NCI-H460 (cell line): ENCODE data around the gene MAP3K9. TPM values are rescaled to one million over a fixed set of nuclear protein-coding genes. Genes with fewer than 3 reads are reported as not detected.

Experiments
- DNase-seq: peaks from one replicate; pipeline ENCODE4 v3.0.0-alpha.2; 2016; ENCODE audit warnings: low read depth; ENCODE audit errors: extremely low read depth
- total RNA-seq: library from RNA; depleted of rRNA; stranded (reverse); fragments of >200 nt; shearing (Covaris generic); gene quantifications from 2 replicates; pipeline ENCODE4 v1.2.3, GENCODE V29; 2014; rRNA removed

MAP3K9 gene
- total RNA-seq, 1 experiment from 2014 or later, result 0.84 TPM

DNA sequence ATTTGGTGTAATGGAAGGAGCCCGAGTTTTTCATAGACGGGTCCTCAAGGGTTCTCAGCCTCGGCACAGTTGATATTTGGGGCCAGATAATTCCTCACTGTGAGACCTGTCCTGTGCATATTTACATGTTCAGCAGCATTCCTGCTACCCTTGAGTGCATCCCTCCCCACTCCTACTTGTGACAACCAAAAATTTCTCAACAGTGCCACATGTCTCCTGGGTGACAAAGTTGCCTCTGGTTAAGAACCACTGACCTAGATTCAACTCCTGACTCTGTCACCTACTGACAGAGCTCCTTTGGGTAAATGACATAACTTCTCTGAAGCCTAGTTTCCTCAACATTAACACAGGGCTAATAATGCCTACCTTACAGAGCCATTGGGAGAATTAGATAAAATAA is 107.2 kb downstream of the MAP3K9 start:
- DNase-seq, result no peak

DNA sequence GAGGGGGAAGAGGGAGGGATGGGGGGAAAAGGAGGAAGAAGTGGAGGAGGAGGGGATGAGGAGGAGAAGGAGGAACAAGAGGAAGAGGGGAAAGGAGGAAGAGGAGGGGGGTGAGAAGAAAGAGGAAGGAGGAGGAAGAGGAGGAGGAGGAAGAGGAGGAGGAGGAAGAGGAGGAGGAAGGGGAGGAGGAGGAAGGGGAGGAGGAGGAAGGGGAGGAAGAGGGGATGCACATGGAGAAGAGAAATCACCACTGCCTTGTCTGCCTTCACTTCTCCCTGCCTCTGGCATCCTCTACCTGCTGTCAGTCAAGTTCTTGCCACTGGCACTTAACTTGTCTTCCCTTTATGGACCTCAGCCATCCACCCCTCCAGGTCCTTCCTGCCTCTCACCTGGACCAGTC is 107.7 kb downstream of the MAP3K9 start:
- no peak for DNase-seq

DNA sequence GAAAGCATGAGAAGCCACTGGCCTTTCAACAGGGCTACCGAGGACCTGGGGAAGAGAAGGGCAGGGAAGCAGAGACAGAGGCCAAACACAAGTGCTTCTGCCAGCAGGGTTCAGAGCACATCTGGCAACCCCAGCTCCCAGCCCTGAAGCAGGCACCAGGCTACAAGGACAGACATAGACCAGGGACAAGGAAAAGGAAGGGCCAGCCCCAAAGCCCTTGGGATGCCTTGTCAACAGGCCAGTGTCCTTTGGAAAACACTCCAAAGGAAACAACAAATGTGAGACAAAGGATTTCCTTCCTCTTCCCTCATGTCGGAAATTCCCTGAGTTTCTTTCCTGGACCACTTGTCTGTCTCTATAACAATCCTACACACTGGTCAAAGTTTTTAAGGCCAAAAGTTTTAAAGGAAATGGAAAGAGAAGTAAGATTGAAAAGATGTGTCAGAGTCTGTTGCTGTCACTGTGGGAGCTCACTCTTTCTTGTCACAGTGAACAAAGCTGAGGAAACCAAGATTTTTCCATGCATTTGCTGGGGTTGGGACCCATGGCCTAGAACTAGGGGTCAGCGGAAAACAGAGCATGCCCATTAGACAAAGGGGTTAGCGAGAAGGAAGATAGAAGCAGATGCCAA is 108.2 kb downstream of the MAP3K9 start:
- DNase-seq, result no peak

DNA sequence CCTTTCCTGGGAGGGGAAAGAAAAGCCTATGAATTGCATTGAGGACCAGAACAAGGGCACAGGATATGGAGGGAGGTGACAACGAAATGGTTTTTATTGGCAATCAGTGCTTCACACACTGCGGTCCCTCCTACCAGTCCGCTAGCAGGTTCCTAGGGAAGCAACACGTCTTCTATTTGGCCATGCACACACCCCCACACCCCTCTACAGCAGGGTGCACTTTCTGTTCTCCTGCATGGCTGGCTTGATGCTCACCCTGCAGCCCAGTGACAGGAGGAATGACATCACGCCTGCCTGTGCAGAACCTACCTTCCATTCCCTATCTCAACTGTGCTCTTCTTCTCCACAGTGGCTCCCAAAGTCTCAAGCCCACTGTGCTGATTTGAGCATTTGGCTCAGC is 109.7 kb downstream of the MAP3K9 start:
- DNase-seq, result no peak

DNA sequence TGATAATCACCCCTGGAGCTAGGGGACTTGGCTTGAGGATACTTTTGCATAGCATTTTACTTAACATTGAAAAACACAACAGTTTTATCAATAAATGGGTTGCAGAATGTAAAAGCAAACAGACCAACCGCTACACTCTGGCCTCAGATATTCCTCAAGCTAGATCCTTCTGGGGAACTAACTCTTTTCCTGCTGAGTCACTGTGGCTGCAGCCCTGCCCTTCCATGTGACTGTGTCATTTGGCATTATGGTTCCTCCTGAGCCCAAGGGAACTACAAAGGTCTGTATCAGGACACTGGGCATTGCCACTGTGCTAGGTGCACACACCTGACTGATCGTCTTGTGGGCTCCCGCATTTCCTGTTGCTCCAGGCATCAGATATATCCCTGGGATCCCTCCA is 111.0 kb downstream of the MAP3K9 start:
- DNase-seq, result peak; percentile 71

DNA sequence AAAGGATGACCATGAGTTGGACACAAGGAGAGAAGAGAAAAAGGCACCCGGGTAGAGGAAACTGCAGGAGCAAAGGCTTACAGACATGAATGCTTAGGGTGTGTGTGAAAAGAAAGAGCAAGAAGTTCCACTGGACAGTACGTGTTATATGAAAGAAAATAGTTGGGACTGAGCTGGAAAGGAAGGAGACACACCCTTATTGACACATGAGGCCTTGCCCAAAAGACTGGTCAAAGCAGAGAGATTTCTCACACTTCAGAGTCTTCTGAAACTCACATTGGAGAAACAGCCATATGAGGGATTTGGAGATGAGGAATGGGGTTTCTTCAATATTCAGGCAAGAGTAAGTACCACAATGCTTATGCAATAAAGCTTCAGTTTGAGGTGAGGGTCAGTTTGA is 111.6 kb downstream of the MAP3K9 start:
- DNase-seq, result peak; percentile 69

DNA sequence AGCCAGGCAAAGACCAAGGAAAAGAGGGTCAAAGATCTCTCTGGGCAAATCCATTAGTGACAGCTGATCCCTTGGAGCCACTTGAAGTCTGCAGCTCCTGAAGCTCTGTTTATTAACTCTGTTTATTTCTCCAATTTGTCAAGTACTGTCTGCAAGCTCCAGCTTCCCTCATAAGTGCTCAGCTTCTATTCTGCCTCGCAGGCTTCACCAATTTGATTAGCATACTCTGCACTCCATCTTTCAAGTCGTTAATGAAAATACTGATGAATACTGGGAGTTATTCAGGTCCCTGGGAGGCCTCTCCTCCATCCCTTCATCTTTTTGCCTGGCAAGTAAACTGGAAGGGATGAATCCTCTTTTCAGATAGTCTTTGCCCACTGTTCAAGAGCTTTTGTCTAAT is 113.3 kb downstream of the MAP3K9 start:
- no peak for DNase-seq

DNA sequence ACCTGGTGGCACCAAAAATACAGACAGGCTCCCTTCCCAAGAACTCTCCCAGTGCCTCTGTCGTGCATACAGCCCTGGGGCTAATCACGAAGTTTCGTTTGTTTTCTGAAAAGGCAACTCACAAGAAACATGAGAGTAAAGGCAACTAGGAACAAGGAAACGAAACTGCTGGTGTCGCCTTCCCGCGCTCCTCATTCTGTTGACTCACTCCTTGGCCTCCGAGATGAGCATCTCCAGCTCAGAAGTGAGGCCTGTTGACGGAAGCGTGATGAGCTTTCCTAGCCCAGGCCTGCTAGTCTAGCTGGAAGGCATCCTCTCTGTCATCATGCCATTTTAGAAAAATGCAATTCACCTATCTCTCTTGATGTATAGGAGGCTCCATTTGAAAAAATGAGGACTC is 117.1 kb downstream of the MAP3K9 start:
- no peak for DNase-seq

DNA sequence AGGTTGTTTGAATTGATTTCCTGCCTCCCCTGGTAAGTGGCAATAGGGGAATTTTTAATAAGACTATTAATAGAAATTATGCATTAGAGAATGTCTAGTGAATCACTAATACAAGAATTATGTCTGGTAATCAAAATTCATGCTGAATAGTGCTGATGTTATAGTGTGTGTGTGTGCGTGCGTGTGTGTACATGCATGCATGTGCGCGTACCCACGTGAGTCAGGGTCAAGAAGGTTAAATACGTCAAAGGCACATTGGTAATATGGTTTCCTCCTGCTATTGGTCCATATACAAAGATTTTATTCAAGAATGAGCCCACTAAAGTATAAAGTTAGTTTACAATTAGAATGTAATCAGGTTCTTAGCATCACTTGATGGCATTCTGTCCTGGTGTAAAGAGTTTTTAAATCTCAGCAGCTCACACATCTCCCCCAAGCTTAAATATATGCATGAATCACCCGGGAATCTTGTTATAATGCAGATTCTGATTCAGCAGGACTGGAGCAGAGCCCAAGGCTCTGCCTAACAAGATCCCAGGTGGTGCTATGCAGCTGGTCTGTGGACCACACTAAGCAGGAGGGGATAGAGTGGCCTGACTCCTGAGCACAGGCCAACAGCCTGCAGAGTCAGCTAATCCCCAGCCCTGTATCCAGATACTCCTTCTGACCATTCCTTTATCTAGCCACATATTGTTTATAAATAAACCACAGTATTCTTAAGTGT is 123.7 kb downstream of the MAP3K9 start:
- no peak for DNase-seq

DNA sequence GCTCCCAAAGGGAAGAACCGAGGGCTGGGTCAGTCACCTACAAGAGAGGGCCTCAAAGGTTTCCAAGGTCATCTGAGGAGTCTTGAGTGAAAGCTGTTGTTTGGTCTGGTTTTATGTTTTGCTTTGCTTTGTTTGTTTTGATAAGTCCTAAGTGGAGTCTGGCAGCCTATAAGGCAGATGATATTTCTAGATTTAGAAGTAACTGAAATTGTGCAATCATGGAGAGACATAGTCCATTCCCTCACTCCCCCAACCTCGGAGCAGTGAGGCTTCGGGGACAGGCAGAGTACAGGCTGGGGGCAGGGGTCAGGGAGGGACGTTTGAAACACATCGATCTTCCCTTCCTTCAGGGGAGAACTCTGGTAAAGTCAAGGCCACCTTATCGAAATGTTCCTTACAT is 125.3 kb downstream of the MAP3K9 start:
- no peak for DNase-seq

DNA sequence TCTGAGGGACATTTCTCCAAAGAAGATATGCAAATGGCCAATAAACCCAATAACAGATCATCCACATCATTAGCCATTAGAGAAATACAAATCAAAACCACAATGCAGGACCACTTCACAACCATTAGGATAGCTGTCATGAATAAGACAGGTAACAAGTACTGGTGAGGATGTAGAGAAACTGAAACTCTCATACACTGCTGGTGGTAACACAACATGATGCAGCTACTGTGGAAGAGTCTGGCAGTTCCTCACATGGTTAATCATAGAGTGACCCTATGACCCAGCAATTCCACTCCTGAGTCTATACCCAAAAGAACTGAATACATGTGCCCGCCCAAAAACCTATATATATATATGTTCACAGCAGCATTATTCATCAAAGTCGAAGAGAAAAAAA is 128.6 kb downstream of the MAP3K9 start:
- no peak for DNase-seq

DNA sequence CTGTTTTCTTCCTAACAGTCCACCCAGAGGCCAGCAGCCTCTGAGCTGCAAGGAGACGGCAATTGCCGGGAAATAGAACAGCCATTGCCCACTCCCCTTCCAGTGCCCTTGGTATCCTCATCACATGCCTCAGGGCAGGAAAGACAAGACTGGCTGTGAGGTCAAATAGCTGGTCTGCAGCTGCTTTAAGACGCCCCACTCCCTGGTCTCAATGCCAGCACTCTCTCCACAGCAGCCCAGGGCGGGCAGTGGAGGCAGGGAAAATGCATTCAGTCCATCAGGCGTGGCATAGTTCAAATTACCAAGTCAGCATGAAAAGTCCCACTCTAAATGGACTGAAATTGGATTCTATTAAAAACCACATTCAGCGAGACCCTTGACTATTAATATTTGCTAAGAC is 132.0 kb downstream of the MAP3K9 start:
- no peak for DNase-seq

Other genes with a start within 250 kb of the MAP3K9 start
- 42.7 and 51.4 TPM in 2 replicates for gene MED6, start 208.9 kb downstream of the MAP3K9 start, total RNA-seq
- gene TTC9, start 167.6 kb downstream of the MAP3K9 start, total RNA-seq, result 0.67 and 0.95 TPM in 2 replicates
- 25.7 and 32.6 TPM in 2 replicates for gene PCNX1, start 97.9 kb upstream of the MAP3K9 start, total RNA-seq